ENCODE data around the gene RPS5.

DNA sequence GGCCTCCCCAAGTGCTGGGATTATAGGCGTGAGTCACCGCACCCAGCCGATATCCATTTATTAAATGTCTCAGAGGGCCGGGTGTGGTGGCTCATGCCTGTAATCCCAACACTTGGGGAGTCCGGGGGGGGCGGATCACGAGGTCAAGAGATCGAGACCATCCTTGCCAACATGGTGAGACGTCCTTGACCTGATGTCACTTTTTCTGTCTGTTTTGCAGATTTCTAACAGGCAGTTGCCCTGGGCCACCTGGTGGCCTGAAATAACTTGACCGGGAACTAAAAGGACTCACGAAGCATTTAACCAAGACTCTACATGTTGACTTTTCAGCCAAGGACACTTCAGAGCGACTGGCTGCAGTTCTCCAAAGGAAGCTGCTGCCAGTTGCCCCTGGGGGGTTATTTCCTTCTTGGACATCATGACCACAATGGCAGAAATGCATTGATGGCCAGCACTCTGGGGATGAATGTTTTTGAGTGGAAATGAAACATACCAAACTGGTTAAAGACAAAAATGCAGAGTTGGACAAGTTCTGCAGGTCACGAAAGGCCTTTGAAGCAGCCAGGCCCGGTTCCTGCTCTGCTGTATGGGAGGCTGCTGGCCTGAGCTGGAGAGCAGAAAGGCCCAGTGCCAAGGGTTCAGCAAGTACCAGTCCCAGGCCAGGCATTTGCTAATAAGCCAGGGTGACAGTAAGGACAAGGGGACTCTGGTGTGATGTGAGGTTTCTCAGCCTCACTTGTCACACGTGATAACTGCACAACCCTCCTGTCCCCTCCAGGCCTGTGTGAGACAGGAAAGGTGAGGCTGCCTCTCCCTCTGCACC, 14.5 kb upstream of the RPS5 start:
- TF ChIP-seq REST (IDR thresholded peaks at IDR 0.05; ENCODE audit: insufficient read depth in 1 of 2, low read depth in 2 of 2, low read length in 1 of 2): no peak
- TF ChIP-seq, protein P1, sequence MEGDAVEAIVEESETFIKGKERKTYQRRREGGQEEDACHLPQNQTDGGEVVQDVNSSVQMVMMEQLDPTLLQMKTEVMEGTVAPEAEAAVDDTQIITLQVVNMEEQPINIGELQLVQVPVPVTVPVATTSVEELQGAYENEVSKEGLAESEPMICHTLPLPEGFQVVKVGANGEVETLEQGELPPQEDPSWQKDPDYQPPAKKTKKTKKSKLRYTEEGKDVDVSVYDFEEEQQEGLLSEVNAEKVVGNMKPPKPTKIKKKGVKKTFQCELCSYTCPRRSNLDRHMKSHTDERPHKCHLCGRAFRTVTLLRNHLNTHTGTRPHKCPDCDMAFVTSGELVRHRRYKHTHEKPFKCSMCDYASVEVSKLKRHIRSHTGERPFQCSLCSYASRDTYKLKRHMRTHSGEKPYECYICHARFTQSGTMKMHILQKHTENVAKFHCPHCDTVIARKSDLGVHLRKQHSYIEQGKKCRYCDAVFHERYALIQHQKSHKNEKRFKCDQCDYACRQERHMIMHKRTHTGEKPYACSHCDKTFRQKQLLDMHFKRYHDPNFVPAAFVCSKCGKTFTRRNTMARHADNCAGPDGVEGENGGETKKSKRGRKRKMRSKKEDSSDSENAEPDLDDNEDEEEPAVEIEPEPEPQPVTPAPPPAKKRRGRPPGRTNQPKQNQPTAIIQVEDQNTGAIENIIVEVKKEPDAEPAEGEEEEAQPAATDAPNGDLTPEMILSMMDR (IDR thresholded peaks at IDR 0.05): no peak
